Cardiac muscle cell (in vitro differentiated cells and primary cell): Measurements from ENCODE around the gene POGZ. TPM values are rescaled to one million over a fixed set of nuclear protein-coding genes. Genes with fewer than 3 reads are reported as not detected.

Experiments
- DNase-seq, 2 donors: peaks; one replicate each; pipeline versions ENCODE4 v3.0.0 to v3.0.0-alpha.2; 2010 to 2017; ENCODE audit warnings: low read depth in 1 of 2, low spot score in 1 of 2
- H3K27ac ChIP-seq: fragments of 200-600 bp; sonication (generic); 2 replicates; pipeline ENCODE4 v1.5.1; 2016
- H3K27me3 ChIP-seq: fragments of 200-600 bp; sonication (generic); 2 replicates; pipeline ENCODE4 v1.6.0; 2016; ENCODE audit warnings: control low read depth
- H3K36me3 ChIP-seq: fragments of 200-600 bp; sonication (generic); 2 replicates; pipeline ENCODE4 v1.5.1; 2016; ENCODE audit warnings: control low read depth
- H3K4me1 ChIP-seq: fragments of 200-600 bp; sonication (generic); 2 replicates; pipeline ENCODE4 v1.8.1; 2017; ENCODE audit warnings: low read depth, mild to moderate bottlenecking, mixed run types
- H3K4me3 ChIP-seq: fragments of 200-600 bp; sonication (generic); 2 replicates; pipeline ENCODE4 v1.5.1; 2016; ENCODE audit warnings: mild to moderate bottlenecking
- H3K9me3 ChIP-seq: fragments of 200-600 bp; sonication (generic); 2 replicates; pipeline ENCODE4 v1.5.1; 2017; ENCODE audit warnings: low read depth, mild to moderate bottlenecking, control low read depth
- polyA plus RNA-seq: library from polyadenylated mRNA; unstranded; fragments of >200 nt; fragmentation: Nextera tagmentation; extraction: Ambion mirVana; gene quantifications from 2 replicates; pipeline ENCODE4 v1.2.1, GENCODE V29; 2016
- total RNA-seq: library from RNA; depleted of rRNA; stranded (reverse); fragments of >200 nt; gene quantifications from 2 replicates; pipeline ENCODE4 v1.2.3, GENCODE V29; 2016
- TF ChIP-seq, protein P1 (sequence below): IDR thresholded peaks from 2 replicates; pipeline ENCODE4 v1.5.1; 2012; ENCODE audit warnings: low read depth, mild to moderate bottlenecking, low read length

Gene POGZ
- total and polyA plus RNA-seq, 2 experiments from 2014 or later: 30.8 to 48.6 TPM

GRCh38 chr1:151478140-151478812 lies 19.0 kb upstream of the POGZ start:
- no peaks in the 10 kb centered on the region for H3K9me3 ChIP-seq
- no peak overlapping the region for H3K4me3 ChIP-seq
- no peak for DNase-seq
- TF ChIP-seq, protein P1, sequence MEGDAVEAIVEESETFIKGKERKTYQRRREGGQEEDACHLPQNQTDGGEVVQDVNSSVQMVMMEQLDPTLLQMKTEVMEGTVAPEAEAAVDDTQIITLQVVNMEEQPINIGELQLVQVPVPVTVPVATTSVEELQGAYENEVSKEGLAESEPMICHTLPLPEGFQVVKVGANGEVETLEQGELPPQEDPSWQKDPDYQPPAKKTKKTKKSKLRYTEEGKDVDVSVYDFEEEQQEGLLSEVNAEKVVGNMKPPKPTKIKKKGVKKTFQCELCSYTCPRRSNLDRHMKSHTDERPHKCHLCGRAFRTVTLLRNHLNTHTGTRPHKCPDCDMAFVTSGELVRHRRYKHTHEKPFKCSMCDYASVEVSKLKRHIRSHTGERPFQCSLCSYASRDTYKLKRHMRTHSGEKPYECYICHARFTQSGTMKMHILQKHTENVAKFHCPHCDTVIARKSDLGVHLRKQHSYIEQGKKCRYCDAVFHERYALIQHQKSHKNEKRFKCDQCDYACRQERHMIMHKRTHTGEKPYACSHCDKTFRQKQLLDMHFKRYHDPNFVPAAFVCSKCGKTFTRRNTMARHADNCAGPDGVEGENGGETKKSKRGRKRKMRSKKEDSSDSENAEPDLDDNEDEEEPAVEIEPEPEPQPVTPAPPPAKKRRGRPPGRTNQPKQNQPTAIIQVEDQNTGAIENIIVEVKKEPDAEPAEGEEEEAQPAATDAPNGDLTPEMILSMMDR: no peak
- H3K27me3 ChIP-seq: no peaks in the 10 kb centered on the region
- H3K36me3 ChIP-seq: no peaks in the 10 kb centered on the region
- no peak overlapping the region for H3K27ac ChIP-seq
- H3K4me1 ChIP-seq: no peaks in the 10 kb centered on the region

DNA sequence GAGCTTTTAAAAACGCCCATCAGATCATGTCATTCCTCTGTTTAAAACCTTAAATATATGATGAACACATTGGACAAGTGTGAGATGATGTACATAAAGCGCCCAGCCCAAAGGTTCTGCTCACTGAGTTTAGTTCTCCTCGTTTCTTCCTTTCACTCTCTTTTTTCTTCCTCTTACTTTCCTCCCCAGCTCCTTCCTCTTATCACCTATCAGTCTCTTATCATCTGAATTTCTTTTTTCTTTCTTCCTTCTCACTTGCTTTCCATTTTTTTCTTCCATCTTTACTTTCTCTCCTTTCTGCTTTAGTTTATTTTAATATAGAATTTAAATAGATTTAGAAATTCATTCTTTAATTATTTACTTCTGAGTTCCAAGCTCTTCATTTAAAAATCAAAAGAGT lies 17.8 kb upstream of the POGZ start:
- no peak overlapping the region for H3K4me3 ChIP-seq
- no peaks in the 10 kb centered on the region for H3K9me3 ChIP-seq
- no peaks in the 10 kb centered on the region for H3K4me1 ChIP-seq
- H3K27me3 ChIP-seq: no peaks in the 10 kb centered on the region
- no peaks in the 10 kb centered on the region for H3K36me3 ChIP-seq
- no peak overlapping the region for H3K27ac ChIP-seq
- DNase-seq: no peak
- TF ChIP-seq, protein P1: no peak

DNA sequence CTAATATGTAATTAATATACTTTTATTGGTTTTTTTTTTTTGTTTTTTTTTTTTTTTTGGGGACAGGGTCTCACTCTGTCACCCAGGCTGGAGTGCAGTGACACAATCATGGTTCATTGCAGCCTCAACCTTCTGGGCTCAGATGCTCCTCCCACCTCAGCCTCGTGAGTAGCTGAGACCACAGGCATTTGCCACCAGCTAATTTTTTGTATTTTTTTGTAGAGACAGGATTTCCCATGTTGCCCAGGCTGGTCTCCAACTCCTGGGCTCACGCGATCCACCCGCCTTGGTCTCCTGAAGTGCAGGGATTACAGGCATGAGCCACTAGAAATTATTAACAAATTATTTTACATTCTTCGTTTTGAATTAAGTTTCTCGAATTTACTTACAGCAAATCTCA lies 16.8 kb upstream of the POGZ start:
- Histone ChIP-seq H3K4me1 (no peaks in the 10 kb centered on the region), H3K27ac (no peak overlapping the region), H3K9me3 (no peaks in the 10 kb centered on the region), H3K36me3 (no peaks in the 10 kb centered on the region), H3K4me3 (no peak overlapping the region), H3K27me3 (no peaks in the 10 kb centered on the region)
- TF ChIP-seq, protein P1: no peak
- DNase-seq: no peak

DNA sequence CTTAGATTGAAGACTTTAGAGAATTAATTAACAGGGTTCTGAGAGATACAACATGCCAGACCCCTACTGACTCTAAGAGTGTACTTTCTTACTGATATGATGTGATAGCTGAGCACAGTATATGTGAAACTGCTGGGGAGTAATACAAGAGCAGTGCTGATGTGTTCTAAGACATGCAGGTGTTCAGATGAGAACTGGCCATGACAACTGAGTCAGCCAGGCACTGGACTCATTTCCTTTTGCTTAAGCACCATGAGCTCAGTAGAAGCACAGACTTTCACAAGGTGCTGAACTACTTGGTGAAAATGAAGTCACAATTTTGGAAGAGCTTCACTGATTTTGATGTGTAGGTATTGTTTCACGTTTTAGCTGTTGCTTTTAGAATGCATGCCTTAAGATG lies 15.9 kb upstream of the POGZ start:
- Histone ChIP-seq H3K27me3 (no peaks in the 10 kb centered on the region), H3K27ac (no peak overlapping the region), H3K4me3 (no peak overlapping the region), H3K36me3 (no peaks in the 10 kb centered on the region), H3K9me3 (no peaks in the 10 kb centered on the region), H3K4me1 (no peaks in the 10 kb centered on the region)
- DNase-seq: no peak
- TF ChIP-seq, protein P1: no peak

DNA sequence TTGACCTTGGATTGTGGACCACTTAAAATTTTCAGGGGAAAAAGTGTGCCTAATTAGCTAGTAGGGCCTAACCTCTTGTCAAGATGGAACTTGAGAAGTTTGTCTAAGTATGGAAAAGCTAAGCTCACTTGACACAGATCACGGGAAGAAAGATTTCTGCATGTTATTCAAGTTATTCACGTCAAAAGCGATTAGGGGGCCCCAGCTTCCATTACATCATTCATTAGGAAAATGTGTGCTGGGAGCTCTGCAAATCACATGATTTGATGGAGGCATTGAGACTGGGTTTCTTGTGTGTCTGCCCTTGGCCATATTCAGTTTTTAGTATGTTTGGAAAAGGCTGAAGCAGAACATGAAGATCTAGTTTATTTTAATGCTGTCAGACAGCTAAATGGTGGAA lies 15.5 kb upstream of the POGZ start:
- TF ChIP-seq, protein P1: no peak
- no peak for DNase-seq
- no peak overlapping the region for H3K27ac ChIP-seq
- H3K4me3 ChIP-seq: no peak overlapping the region
- no peaks in the 10 kb centered on the region for H3K9me3 ChIP-seq
- no peaks in the 10 kb centered on the region for H3K4me1 ChIP-seq
- no peaks in the 10 kb centered on the region for H3K36me3 ChIP-seq
- no peaks in the 10 kb centered on the region for H3K27me3 ChIP-seq
